Naive thymus-derived CD4-positive, alpha-beta T cell (primary cell): ENCODE data around the gene EDA2R. TPM values are rescaled to one million over a fixed set of nuclear protein-coding genes. Genes with fewer than 3 reads are reported as not detected.

Experiments used
- ATAC-seq: fragments of 150-1000 bp; cut with Tn5 transposase; 2 replicates; pipeline ENCODE4 v1.10.0; 2021; ENCODE audit warnings: mild to moderate bottlenecking, moderate library complexity
- CTCF ChIA-PET: fragments of 350-600 bp; sonication (Branson Sonifier 250); formaldehyde crosslinking; loops from one replicate; lab custom pipeline; 2021; ENCODE audit warnings: antibody characterized with exemption; lab: Charles Lee
- POLR2A ChIA-PET: fragments of 350-600 bp; sonication (Branson Sonifier 250); formaldehyde crosslinking; loops from one replicate; lab custom pipeline; 2021; ENCODE audit warnings: antibody characterized with exemption, inconsistent platforms; lab: Charles Lee
- DNase-seq, 9 donors: peaks; one replicate each; pipeline versions ENCODE4 v3.0.0 to v3.0.0-alpha.2; 2020 to 2022; ENCODE audit warnings: mixed read lengths in 1 of 9
- H3K27ac ChIP-seq: one replicate; pipeline ENCODE4 v1.7.0; 2013; ENCODE audit warnings: mild to moderate bottlenecking, low read depth, low read length, moderate library complexity
- H3K27me3 ChIP-seq, 2 donors: one replicate each; pipeline ENCODE4 v1.7.0; 2013; ENCODE audit warnings: low read length in 2 of 2, mild to moderate bottlenecking in 2 of 2, moderate library complexity in 2 of 2; ENCODE audit not compliant: control insufficient read depth in 2 of 2, insufficient read depth in 2 of 2
- H3K36me3 ChIP-seq, 3 experiments: 1 replicate in 2 of 3; 2 replicates in 1 of 3; pipeline ENCODE4 v1.7.0; 2013; ENCODE audit warnings: low read length in 3 of 3, mild to moderate bottlenecking in 3 of 3, moderate library complexity in 1 of 3; ENCODE audit not compliant: insufficient read depth in 3 of 3, control insufficient read depth in 2 of 3
- H3K4me1 ChIP-seq, 2 donors: one replicate each; pipeline ENCODE4 v1.7.0; 2013; ENCODE audit warnings: low read length in 2 of 2, mild to moderate bottlenecking in 2 of 2, moderate library complexity in 1 of 2; ENCODE audit not compliant: control insufficient read depth in 2 of 2, insufficient read depth in 2 of 2
- H3K4me3 ChIP-seq: 2 replicates; pipeline ENCODE4 v1.7.0; 2013; ENCODE audit warnings: mild to moderate bottlenecking, low read length
- H3K9me3 ChIP-seq, 3 experiments: 1 replicate in 2 of 3; 2 replicates in 1 of 3; pipeline ENCODE4 v1.7.0; 2013; ENCODE audit warnings: low read length in 3 of 3; ENCODE audit not compliant: control insufficient read depth in 2 of 3
- H3K27ac Mint-ChIP-seq, 9 donors: one replicate each; pipeline ENCODE4 v1.8.0; 2020 to 2022; ENCODE audit warnings: mixed read lengths in 9 of 9, mild to moderate bottlenecking in 8 of 9, moderate library complexity in 5 of 9, inconsistent platforms in 2 of 9
- H3K27me3 Mint-ChIP-seq, 5 donors: one replicate each; pipeline ENCODE4 v1.8.0; 2021 to 2022; ENCODE audit warnings: mixed read lengths in 5 of 5, mild to moderate bottlenecking in 1 of 5
- H3K36me3 Mint-ChIP-seq, 5 donors: one replicate each; pipeline ENCODE4 v1.8.0; 2020 to 2022; ENCODE audit warnings: mixed read lengths in 5 of 5, mild to moderate bottlenecking in 3 of 5, inconsistent platforms in 1 of 5
- H3K4me1 Mint-ChIP-seq, 7 donors: one replicate each; pipeline ENCODE4 v1.8.0; 2020 to 2022; ENCODE audit warnings: mixed read lengths in 7 of 7, mild to moderate bottlenecking in 3 of 7, inconsistent platforms in 1 of 7
- H3K4me3 Mint-ChIP-seq, 10 donors: one replicate each; pipeline ENCODE4 v1.8.0; 2020 to 2022; ENCODE audit warnings: mild to moderate bottlenecking in 10 of 10, mixed read lengths in 10 of 10, moderate library complexity in 6 of 10, inconsistent platforms in 2 of 10
- H3K9me3 Mint-ChIP-seq, 11 donors: one replicate each; pipeline ENCODE4 v1.8.0; 2020 to 2022; ENCODE audit warnings: mixed read lengths in 11 of 11, mild to moderate bottlenecking in 4 of 11, inconsistent platforms in 1 of 11, moderate library complexity in 1 of 11
- intact Hi-C, 2 donors: fragments of 100-400 bp; cut with micrococcal nuclease; formaldehyde crosslinking; loops; one replicate each; pipeline ENCODE4 v1.15.1; 2023
- polyA plus RNA-seq, 2 donors: library from polyadenylated mRNA; unstranded; fragments of 300-500 nt; fragmentation: Illumina TruSeq; gene quantifications; one replicate each; pipeline ENCODE4 v1.2.3, GENCODE V29; 2021
- total RNA-seq, 6 experiments: library from RNA in 5 of 6; stranded (reverse) in 5 of 6; gene quantifications; 1 replicate in 5 of 6; 2 replicates in 1 of 6; pipeline ENCODE4 v1.2.3 and lab custom pipeline; 2021 to 2026

Gene EDA2R
- total and polyA plus RNA-seq, 7 experiments from 2014 or later = 0.19 to 5.8 (median 0.60) TPM; not detected in 2

DNA sequence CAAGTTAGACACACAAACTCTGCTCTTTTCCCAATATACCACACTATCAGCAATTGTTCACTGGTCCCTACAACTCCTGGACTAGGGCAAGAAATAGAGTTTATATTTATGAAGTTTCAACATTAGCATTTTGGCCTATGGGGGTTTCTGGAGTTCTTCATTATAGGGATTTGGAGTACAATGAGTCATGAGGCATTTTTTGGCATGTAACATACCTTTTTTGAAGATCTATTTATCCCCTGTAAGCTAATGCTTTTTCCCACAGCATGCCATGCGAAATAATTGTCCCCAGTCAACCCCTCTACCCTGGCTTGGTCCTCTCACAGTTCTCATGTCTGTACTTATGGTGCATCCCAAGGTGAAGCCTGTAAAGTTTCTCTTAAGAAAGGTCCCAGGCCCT, 36.7 kb upstream of the EDA2R start:
- Mint-ChIP-seq H3K27ac (no peak overlapping the region), H3K9me3 (peaks cover 0 to 16% (median 0%) of the 10 kb centered on the region in 11 donors), H3K4me1 (no peaks in the 10 kb centered on the region), H3K4me3 (no peak overlapping the region), H3K36me3 (no peaks in the 10 kb centered on the region), H3K27me3 (peaks cover 0 to 8% (median 0%) of the 10 kb centered on the region in 5 donors)
- POLR2A ChIA-PET = no interaction called here
- Histone ChIP-seq H3K27ac (no peak overlapping the region), H3K4me1 (no peaks in the 10 kb centered on the region), H3K9me3 (no peaks in the 10 kb centered on the region), H3K4me3 (no peak overlapping the region), H3K27me3 (no peaks in the 10 kb centered on the region), H3K36me3 (no peaks in the 10 kb centered on the region)
- DNase-seq = no peak
- CTCF ChIA-PET = no interaction called here
- intact Hi-C loops = no loop called here
- ATAC-seq = no peak

DNA sequence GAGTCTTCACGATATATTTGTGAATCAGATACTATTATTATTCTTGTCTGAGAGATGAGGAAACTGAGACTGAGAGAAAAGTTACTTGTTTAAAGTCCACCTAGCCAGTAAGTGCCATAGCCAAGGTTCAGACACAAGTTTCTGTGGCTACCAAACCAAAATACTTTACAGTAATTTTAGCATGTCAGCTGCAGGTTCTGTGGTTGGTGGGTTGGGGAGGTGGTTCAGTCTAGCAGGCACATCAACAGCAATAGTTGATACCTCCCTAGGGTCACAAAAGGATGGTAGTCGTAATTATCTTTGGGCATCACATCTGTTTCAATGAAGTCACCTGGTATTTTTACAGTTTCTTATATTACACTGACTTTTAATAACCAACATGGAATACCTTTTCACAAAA, 35.6 kb upstream of the EDA2R start:
- ChIA-PET POLR2A (no interaction called here), CTCF (no interaction called here)
- Histone ChIP-seq H3K36me3 (no peaks in the 10 kb centered on the region), H3K27me3 (no peaks in the 10 kb centered on the region), H3K27ac (no peak overlapping the region), H3K4me1 (no peaks in the 10 kb centered on the region), H3K9me3 (no peaks in the 10 kb centered on the region), H3K4me3 (no peak overlapping the region)
- ATAC-seq (no peak), DNase-seq (no peak)
- intact Hi-C loops = no loop called here
- Mint-ChIP-seq H3K4me1 (no peaks in the 10 kb centered on the region), H3K9me3 (peaks cover 0 to 16% (median 0%) of the 10 kb centered on the region in 11 donors), H3K36me3 (no peaks in the 10 kb centered on the region), H3K4me3 (no peak overlapping the region), H3K27ac (no peak overlapping the region), H3K27me3 (peaks cover 0 to 8% (median 0%) of the 10 kb centered on the region in 5 donors)

DNA sequence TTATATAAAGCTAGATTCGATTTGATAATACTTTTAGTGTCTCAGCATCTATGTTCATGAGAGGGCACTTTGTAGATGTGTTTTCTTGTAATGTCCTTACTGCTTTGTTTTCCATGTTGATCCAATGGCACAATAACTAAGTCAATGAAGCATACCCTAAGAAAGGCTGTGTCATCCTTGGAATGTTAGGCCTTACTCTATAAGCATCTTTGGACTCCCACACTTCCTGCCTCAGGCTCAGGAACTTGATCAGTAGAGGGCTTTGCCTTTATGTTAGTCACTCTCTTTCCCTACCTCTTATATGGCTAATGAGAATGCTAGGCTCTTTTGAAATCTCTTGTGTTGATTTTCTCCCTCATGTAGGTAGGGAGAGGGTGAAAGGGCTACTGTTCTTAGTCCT, 33.2 kb upstream of the EDA2R start:
- H3K4me1 ChIP-seq = no peaks in the 10 kb centered on the region
- H3K27ac ChIP-seq = no peak overlapping the region
- H3K9me3 ChIP-seq = no peaks in the 10 kb centered on the region
- Mint-ChIP-seq H3K4me1 (no peaks in the 10 kb centered on the region), H3K27ac (no peak overlapping the region), H3K4me3 (no peak overlapping the region), H3K27me3 (peaks cover 0 to 11% (median 4%) of the 10 kb centered on the region in 5 donors), H3K36me3 (no peaks in the 10 kb centered on the region), H3K9me3 (peaks cover 0 to 16% (median 0%) of the 10 kb centered on the region in 11 donors)
- intact Hi-C loops = no loop called here
- H3K4me3 ChIP-seq = no peak overlapping the region
- CTCF ChIA-PET = no interaction called here
- ATAC-seq (no peak), DNase-seq (no peak)
- POLR2A ChIA-PET = no interaction called here
- H3K27me3 ChIP-seq = no peaks in the 10 kb centered on the region
- H3K36me3 ChIP-seq = no peaks in the 10 kb centered on the region

DNA sequence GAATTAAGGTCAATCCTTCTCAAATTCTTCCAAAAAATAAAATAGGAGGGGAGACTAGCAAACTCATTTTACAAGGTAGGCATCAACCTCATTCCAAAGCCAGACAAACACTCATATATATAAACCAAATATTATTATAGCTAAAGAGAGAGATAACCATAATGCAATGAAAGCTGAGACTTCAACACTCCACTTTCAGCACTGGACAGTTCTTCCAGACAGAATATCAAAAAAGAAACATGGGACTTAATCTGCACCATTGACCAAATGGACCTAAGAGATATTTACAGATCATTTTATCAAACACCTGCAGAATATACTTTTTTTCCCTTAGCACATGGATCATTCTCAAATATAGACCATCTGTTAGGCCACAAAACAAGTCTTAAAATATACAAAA, 15.5 kb upstream of the EDA2R start:
- H3K4me1 ChIP-seq = no peaks in the 10 kb centered on the region
- H3K27me3 ChIP-seq = no peaks in the 10 kb centered on the region
- ATAC-seq = no peak
- H3K27ac ChIP-seq = no peak overlapping the region
- no peak overlapping the region for H3K4me3 ChIP-seq
- DNase-seq = no peak
- no peaks in the 10 kb centered on the region for H3K36me3 Mint-ChIP-seq
- CTCF ChIA-PET = no interaction called here
- H3K9me3 Mint-ChIP-seq = peaks cover 0 to 12% (median 0%) of the 10 kb centered on the region in 11 donors
- POLR2A ChIA-PET = no interaction called here
- no peaks in the 10 kb centered on the region for H3K9me3 ChIP-seq
- no peak overlapping the region for H3K4me3 Mint-ChIP-seq
- intact Hi-C loops = no loop called here
- H3K4me1 Mint-ChIP-seq = no peaks in the 10 kb centered on the region
- H3K27ac Mint-ChIP-seq = no peak overlapping the region
- peaks cover 0 to 23% (median 20%) of the 10 kb centered on the region in 5 donors for H3K27me3 Mint-ChIP-seq
- no peaks in the 10 kb centered on the region for H3K36me3 ChIP-seq

DNA sequence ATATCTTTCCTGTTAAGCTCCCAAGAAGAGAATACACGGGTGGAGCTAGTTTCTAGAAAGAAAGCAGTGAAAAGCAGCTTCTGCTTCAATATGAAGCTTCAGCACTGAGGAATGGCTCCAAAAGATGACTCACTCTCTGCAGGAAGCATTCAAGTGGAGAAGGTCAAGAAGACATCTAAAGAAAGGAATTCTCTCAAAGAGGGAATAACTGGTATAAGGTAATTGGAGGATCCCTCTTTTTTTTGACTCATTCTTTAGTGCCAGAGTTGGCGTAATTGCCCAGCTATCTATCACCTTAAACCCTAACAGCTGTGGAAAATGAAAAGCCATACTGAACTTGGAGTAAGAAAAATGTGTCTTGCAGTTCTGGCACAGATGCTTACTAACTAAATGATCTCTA, 3.5 kb downstream of the EDA2R start:
- POLR2A ChIA-PET = no interaction called here
- CTCF ChIA-PET = no interaction called here
- Mint-ChIP-seq H3K27me3 (peaks cover 0 to 7% (median 0%) of the 10 kb centered on the region in 5 donors), H3K27ac (no peak overlapping the region), H3K36me3 (peaks cover 0 to 10% (median 0%) of the 10 kb centered on the region in 5 donors), H3K9me3 (peaks cover 0 to 3% (median 0%) of the 10 kb centered on the region in 11 donors), H3K4me3 (no peak overlapping the region), H3K4me1 (peaks cover 4 to 17% (median 9%) of the 10 kb centered on the region in 7 donors)
- Histone ChIP-seq H3K27me3 (no peaks in the 10 kb centered on the region), H3K4me3 (no peak overlapping the region), H3K4me1 (no peaks in the 10 kb centered on the region), H3K9me3 (no peaks in the 10 kb centered on the region), H3K36me3 (no peaks in the 10 kb centered on the region), H3K27ac (no peak overlapping the region)
- ATAC-seq = no peak
- no peak for DNase-seq
- intact Hi-C loops = no loop called here

DNA sequence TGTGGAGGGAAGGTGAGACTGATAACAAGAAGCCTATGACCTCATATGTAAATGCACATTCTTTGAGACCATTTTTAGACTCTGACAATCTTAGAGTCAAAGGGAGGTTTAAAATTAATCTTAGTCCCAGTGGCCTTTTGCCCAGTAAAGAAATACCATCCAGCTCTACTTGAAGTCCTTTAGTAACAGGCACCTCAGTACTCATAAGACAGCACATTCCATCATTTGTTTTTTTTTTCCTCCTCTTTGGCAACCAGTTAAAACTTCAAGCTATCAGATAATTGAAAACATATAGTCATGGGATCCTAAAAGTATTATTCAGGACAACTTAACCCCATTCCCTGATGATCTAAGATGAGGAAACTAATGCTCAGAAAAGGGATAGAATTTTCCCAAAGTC, 4.6 kb downstream of the EDA2R start:
- peaks cover 0 to under 1% (median 0%) of the 10 kb centered on the region in 5 donors for H3K27me3 Mint-ChIP-seq
- CTCF ChIA-PET = no interaction called here
- no peak overlapping the region for H3K4me3 Mint-ChIP-seq
- Histone ChIP-seq H3K9me3 (no peaks in the 10 kb centered on the region), H3K36me3 (no peaks in the 10 kb centered on the region), H3K4me3 (no peak overlapping the region), H3K27ac (no peak overlapping the region), H3K27me3 (no peaks in the 10 kb centered on the region), H3K4me1 (no peaks in the 10 kb centered on the region)
- peaks cover 0 to 6% (median 0%) of the 10 kb centered on the region in 11 donors for H3K9me3 Mint-ChIP-seq
- ATAC-seq (no peak), DNase-seq (no peak)
- no peak overlapping the region for H3K27ac Mint-ChIP-seq
- peaks cover 1 to 14% (median 3%) of the 10 kb centered on the region in 7 donors for H3K4me1 Mint-ChIP-seq
- peaks cover 0 to 10% (median 0%) of the 10 kb centered on the region in 5 donors for H3K36me3 Mint-ChIP-seq
- intact Hi-C loops = no loop called here
- POLR2A ChIA-PET = no interaction called here

DNA sequence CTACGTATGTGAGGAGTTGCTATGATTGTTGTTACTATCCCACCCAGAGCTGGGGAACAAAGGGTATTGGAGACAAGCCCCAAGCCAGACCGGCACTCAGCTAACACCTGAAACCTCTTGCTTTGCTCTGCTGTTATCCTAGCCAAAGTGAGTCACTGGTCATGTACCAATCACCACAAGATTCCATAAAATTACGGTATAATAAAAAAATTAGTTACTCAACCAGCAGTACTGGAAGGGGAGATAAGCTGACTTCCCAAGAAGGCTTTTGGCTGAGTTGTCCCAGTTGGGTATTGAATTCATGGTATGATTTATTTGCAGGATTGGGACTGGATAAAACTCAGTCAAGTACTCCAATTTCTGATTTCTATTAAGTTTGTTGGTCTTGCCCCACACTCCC, 5.3 kb downstream of the EDA2R start:
- intact Hi-C loops = no loop called here
- CTCF ChIA-PET = no interaction called here

More for the DNA sequence above, 5.3 kb downstream of the EDA2R start:
- H3K9me3 ChIP-seq = no peaks in the 10 kb centered on the region
- no peak overlapping the region for H3K4me3 Mint-ChIP-seq
- no peaks in the 10 kb centered on the region for H3K4me1 ChIP-seq
- H3K27me3 ChIP-seq = no peaks in the 10 kb centered on the region
- no peaks in the 10 kb centered on the region for H3K36me3 ChIP-seq
- no peak overlapping the region for H3K27ac Mint-ChIP-seq
- H3K4me3 ChIP-seq = no peak overlapping the region
- peaks cover 0 to 7% (median 0%) of the 10 kb centered on the region in 11 donors for H3K9me3 Mint-ChIP-seq
- POLR2A ChIA-PET = no interaction called here
- peaks cover 0 to 11% (median 0%) of the 10 kb centered on the region in 7 donors for H3K4me1 Mint-ChIP-seq
- H3K36me3 Mint-ChIP-seq = peaks cover 0 to 11% (median 0%) of the 10 kb centered on the region in 5 donors
- ATAC-seq = no peak
- no peaks in the 10 kb centered on the region for H3K27me3 Mint-ChIP-seq
- DNase-seq = no peak
- H3K27ac ChIP-seq = no peak overlapping the region
